Esophagus squamous epithelium (tissue), 5 donors: Measurements from ENCODE around the gene ZNF221. TPM values are rescaled to one million over a fixed set of nuclear protein-coding genes. Genes with fewer than 3 reads are reported as not detected.

Source experiments
- DNase-seq: peaks from one replicate; lab custom pipeline; 2025; lab: John Stamatoyannopoulos, UW
- H3K27ac ChIP-seq, 4 donors: fragments of 200-600 bp; sonication (generic); one replicate each; pipeline ENCODE4 v1.5.1; 2016 to 2019; ENCODE audit warnings: mild to moderate bottlenecking in 1 of 4
- H3K27me3 ChIP-seq, 4 donors: fragments of 200-600 bp; sonication (generic); 1 replicate in 3 of 4; 2 replicates in 1 of 4; pipeline versions ENCODE4 v1.5.1 to v1.6.0; 2017 to 2021; ENCODE audit warnings: antibody characterized with exemption in 1 of 4
- H3K36me3 ChIP-seq, 3 donors: fragments of 200-600 bp; sonication (generic); one replicate each; pipeline ENCODE4 v1.5.1; 2016 to 2019
- H3K4me1 ChIP-seq, 3 donors: fragments of 200-600 bp; sonication (generic); one replicate each; pipeline ENCODE4 v1.5.1; 2017 to 2019
- H3K4me3 ChIP-seq, 4 donors: fragments of 200-600 bp; sonication (generic); 1 replicate in 3 of 4; 2 replicates in 1 of 4; pipeline ENCODE4 v1.5.1; 2016 to 2019; ENCODE audit warnings: mild to moderate bottlenecking in 2 of 4, moderate library complexity in 1 of 4
- H3K9me3 ChIP-seq, 3 donors: fragments of 200-600 bp; sonication (generic); one replicate each; pipeline ENCODE4 v1.5.1; 2016 to 2019
- CTCF ChIP-seq, 6 experiments: fragments of 450-650 bp in 4 of 6; fragments of 200-600 bp in 2 of 6; sonication (generic) in 2 of 6; IDR thresholded peaks; one replicate each; pipeline ENCODE4 v1.5.1; 2016 to 2019; ENCODE audit warnings: antibody characterized with exemption in 6 of 6, mild to moderate bottlenecking in 4 of 6, moderate library complexity in 4 of 6
- POLR2A ChIP-seq, 4 donors: fragments of 450-650 bp; IDR thresholded peaks; one replicate each; pipeline ENCODE4 v1.6.1; 2017; ENCODE audit warnings: antibody characterized with exemption in 4 of 4, mild to moderate bottlenecking in 4 of 4, moderate library complexity in 3 of 4
- WGBS, 2 donors: methylation state at CpG; one replicate each; pipeline ENCODE4 v1.1.5; 2018; 5-methylcytosine and 5-hydroxymethylcytosine counted together
- intact Hi-C: fragments of 100-400 bp; cut with DNase I; formaldehyde crosslinking; loops from one replicate; pipeline ENCODE4 v1.15.0; 2022
- total RNA-seq, 4 donors: library from RNA; depleted of rRNA; stranded (reverse); fragments of >200 nt; gene quantifications; one replicate each; pipeline ENCODE4 v1.1.0, GENCODE V29; 2016
- donor health status: DM: yes; HTN: yes; CAD: no.

Gene ZNF221
- total RNA-seq, 4 donors from 2014 or later: 1.4 to 12.9 (median 2.2) TPM

GRCh38 chr19:43928820-43929219, 22.2 kb upstream of the ZNF221 start:
- H3K36me3 ChIP-seq: peaks cover 14 to 95% (median 28%) of the 10 kb centered on the region in 3 donors
- TF ChIP-seq CTCF (IDR thresholded peaks at IDR 0.05) (no peak), POLR2A (IDR thresholded peaks at IDR 0.05) (no peak)

GRCh38 chr19:43934055-43934984, 16.7 kb upstream of the ZNF221 start:
- WGBS, 2 donors: 9 to 11% methylated on average over 15 of the region's 15 CpGs
- no peaks in the 10 kb centered on the region for H3K27me3 ChIP-seq
- no peak for TF ChIP-seq CTCF (IDR thresholded peaks at IDR 0.05)
- TF ChIP-seq POLR2A (IDR thresholded peaks at IDR 0.05): no peak
- intact Hi-C loops: no loop called here
- no peak for DNase-seq
- peak overlapping the region; percentile 80 to 89 (median 85) for H3K27ac ChIP-seq
- peaks cover 0 to 26% (median 8%) of the 10 kb centered on the region in 3 donors for H3K4me1 ChIP-seq
- H3K36me3 ChIP-seq: peaks cover 0 to 40% (median 5%) of the 10 kb centered on the region in 3 donors
- H3K4me3 ChIP-seq: peak overlapping the region; percentile 65 to 78 (median 72)
- peaks cover 0 to under 1% (median 0%) of the 10 kb centered on the region in 3 donors for H3K9me3 ChIP-seq

More at GRCh38 chr19:43928820-43929219, 22.2 kb upstream of the ZNF221 start:
- no peak for DNase-seq
- H3K4me1 ChIP-seq: peaks cover 0 to 11% (median under 1%) of the 10 kb centered on the region in 3 donors
- intact Hi-C loops: no loop called here
- H3K4me3 ChIP-seq: no peak overlapping the region
- WGBS, 2 donors: 91 to 97% methylated on average over 5 of the region's 5 CpGs
- no peaks in the 10 kb centered on the region for H3K27me3 ChIP-seq
- no peak overlapping the region for H3K27ac ChIP-seq
- peaks cover 0 to 4% (median under 1%) of the 10 kb centered on the region in 3 donors for H3K9me3 ChIP-seq

GRCh38 chr19:43934985-43935708, 15.9 kb upstream of the ZNF221 start, which contains the start of gene ZNF45:
Gene ZNF45 (minus strand): TSS chr19:43935282. CDS start chr19:43922185, 13,097 bp downstream.
- peak; percentile 49 for DNase-seq
- peak within 1 kb of the TSS; percentile 65 to 78 (median 72) for H3K4me3 ChIP-seq
- peaks cover 0 to 32% (median 0%) of the 10 kb centered on the region in 3 donors for H3K36me3 ChIP-seq
- no peak for TF ChIP-seq POLR2A (IDR thresholded peaks at IDR 0.05)
- TF ChIP-seq CTCF (IDR thresholded peaks at IDR 0.05): no peak
- peak within 1 kb of the TSS; percentile 80 to 89 (median 85) for H3K27ac ChIP-seq
- peaks cover 0 to 26% (median 8%) of the 10 kb centered on the region in 3 donors for H3K4me1 ChIP-seq
- H3K27me3 ChIP-seq: no peaks in the 10 kb centered on the region
- H3K9me3 ChIP-seq: peaks cover 0 to 8% (median 3%) of the 10 kb centered on the region in 3 donors
- 0% methylated on average over 20 to 31 of the region's 42 CpGs for WGBS, 2 donors
- intact Hi-C loops: no loop called here

- 74 to 83% methylated on average over 5 of the region's 5 CpGs for WGBS, 2 donors
Measured at GRCh38 chr19:43936188-43936587, 14.8 kb upstream of the ZNF221 start.

More at GRCh38 chr19:43936188-43936587, 14.8 kb upstream of the ZNF221 start:
- DNase-seq: no peak
- Histone ChIP-seq H3K4me3 (no peak overlapping the region), H3K4me1 (peaks cover 0 to 26% (median 8%) of the 10 kb centered on the region in 3 donors), H3K27ac (no peak overlapping the region), H3K9me3 (peaks cover 0 to 8% (median 3%) of the 10 kb centered on the region in 3 donors), H3K36me3 (peaks cover 0 to 22% (median 0%) of the 10 kb centered on the region in 3 donors), H3K27me3 (no peaks in the 10 kb centered on the region)
- intact Hi-C loops: no loop called here
- TF ChIP-seq CTCF (IDR thresholded peaks at IDR 0.05) (no peak), POLR2A (IDR thresholded peaks at IDR 0.05) (no peak)
